GM18858 (cell line): Measurements from ENCODE around the gene TAF5.
A peak's percentile ranks its signal among the peaks of the same experiment; 100 is the strongest.
"Not testable (repeated sequence)": the region's sequence is repeated elsewhere in the genome, so short reads cannot be mapped to it uniquely, and the experiment has no call there.

Experiments used
- ATAC-seq: cut with Tn5 transposase; IDR thresholded peaks from one replicate; pipeline ENCODE4 v1.9.1; 2021; ENCODE audit not compliant: unreplicated experiment

The TAF5 gene

GRCh38 chr10:103367782-103368518 is at the start of gene TAF5:
Gene TAF5 (plus strand): TSS chr10:103367976. CDS start chr10:103367990, 14 bp downstream.
- ATAC-seq: peak; percentile 33

GRCh38 chr10:103327906-103328305 is 39.9 kb upstream of the TAF5 start:
- no peak for ATAC-seq

DNA sequence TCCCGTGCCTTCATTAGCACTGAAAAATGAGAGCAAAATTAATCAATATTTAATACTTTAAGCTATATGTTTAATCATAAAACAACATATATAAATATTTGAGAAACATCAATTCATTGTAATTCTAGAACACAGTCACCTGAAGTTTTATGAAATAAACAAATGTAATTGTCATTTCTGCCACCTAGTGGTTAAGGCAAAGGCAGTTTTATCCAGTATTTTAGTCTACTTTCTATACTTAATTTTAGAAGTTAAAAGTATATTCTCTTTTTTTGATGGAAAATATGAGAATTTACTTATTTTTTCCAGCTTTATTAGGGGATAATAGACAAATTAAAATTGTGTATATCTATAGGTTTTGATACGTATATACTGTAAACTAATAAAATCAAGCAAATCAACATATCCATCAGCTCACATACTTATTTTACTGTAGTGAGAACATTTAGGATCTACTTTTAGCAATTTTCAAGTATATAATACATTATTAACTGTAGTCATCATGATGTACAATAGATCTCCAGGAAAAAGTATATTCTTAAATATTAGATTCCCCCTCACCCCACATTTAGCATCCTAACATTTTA is 33.7 kb upstream of the TAF5 start:
- ATAC-seq: no peak

- ATAC-seq: no peak
Measured at GRCh38 chr10:103334567-103334966, 33.2 kb upstream of the TAF5 start.

GRCh38 chr10:103336370-103336769 is 31.4 kb upstream of the TAF5 start:
- no peak for ATAC-seq

DNA sequence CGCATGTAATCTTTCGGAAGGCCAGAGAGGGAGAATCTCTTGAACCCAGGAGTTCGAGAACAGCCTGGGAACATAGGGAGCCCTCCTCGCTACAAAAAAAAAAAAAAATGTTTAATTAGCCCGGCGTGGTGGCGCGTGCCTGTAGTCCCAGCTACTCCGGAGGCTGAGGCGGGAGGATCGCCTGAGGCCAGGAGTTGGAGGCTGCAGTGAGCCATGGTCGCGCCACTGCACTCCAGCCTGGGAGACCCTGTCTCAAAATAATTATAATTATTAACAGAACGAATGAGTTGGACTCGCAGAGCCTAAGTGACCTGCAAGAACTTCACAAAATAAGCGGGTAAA is 17.6 kb upstream of the TAF5 start:
- ATAC-seq: no peak

DNA sequence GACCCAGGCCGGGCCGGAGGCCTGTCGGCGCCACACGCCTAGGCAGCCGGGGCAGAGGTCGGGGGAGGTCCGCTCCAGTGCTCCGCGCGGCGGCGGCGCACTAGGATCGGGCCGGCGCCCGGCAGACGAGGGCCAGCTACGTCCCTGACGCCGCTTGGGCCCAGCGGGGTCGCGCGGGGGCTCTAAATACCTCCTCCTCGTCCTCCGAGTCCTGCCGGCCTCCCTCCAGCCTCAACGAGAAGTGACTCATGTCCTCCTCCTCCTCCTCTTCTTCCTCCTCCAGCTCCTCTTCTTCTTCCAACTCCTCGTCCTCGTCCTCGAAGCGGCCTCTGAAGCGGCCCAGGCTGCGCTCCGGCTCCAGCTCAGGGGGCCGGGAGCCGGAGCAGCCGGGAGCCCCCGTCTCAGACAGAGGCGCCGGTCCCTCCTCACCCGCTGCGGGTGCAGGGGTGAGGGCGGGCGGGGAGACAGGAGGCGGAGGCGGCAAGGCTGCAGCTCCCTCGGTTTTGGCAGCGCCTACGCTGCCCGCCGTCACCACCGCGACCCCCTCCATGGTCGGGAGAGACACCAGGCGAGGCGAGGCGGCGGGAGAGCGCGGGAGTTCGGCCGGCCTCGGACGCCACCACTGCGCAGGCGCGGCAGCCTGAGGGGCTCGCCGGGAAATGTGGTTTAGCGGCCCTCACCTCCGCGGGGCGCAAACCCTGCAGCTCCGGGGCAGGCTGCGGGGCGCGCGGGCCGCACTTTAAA is 17.1 kb upstream of the TAF5 start, which contains the start of gene PCGF6:
PCGF6 (minus strand) TSS at position 624 of the 744 bp plus-strand sequence; CDS start at position 550, 74 bp downstream.
- ATAC-seq: peak; percentile 74

DNA sequence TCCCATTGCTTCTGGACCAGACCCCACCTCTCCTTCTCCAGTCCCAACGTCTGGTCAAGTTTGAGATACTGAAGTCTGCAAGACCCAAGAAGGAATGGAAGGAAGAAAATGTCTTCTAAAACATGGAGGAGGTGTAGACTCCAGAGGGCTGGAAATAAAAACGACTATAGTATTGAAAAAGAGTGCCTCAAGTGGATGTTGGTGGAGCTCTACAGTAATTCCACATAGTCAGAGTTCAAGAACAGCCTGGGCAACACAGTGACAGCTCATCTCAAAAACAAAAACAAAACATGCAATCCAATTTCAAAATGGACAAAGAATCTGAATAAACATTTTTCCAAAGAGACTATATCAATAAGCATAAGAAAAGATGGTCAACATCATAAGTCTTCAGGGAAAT is 14.5 kb upstream of the TAF5 start:
- no peak for ATAC-seq

DNA sequence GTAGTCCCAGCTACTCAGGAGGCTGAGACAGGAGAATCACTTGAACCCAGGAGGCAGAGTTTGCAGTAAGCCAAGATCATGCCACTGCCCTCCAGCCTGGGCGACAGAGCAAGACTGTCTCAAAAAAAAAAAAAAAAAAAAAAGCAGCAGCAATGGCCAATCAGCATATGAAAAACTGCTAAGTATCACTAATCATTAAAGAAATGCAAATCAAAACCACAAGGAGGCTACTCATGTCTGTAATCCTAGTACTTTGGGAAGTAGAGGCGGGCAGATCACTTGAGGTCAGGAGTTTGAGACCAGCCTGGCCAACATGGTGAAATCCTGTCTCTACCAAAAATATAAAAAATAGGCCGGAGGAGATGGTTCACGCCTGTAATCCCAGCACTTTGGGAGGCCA is 13.2 kb upstream of the TAF5 start:
- ATAC-seq: not testable (repeated sequence)

- no peak for ATAC-seq
Measured at GRCh38 chr10:103355906-103356599, 11.7 kb upstream of the TAF5 start.

- not testable (repeated sequence) for ATAC-seq
Measured at GRCh38 chr10:103359493-103359892, 8.3 kb upstream of the TAF5 start.

DNA sequence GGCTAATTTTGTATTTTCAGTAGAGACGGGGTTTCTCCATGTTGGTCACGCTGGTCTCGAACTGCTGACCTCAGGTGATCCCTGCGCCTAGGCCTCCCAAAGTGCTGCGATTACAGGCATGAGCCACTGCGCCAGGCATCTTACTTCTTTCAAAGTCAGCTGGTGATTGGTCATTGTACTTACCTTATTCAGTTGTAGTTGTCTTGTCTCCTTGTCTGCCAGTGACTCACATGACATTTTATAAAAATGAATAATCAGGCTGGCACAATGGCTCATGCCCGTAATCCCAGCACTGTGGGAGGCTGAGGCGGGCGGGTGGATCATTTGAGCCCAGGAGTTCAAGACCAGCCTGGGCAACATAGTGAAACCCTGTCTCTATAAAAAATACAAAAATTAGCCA is 7.0 kb upstream of the TAF5 start:
- ATAC-seq: not testable (repeated sequence)

GRCh38 chr10:103367379-103367781 is 396 bp upstream of the TAF5 start:
- ATAC-seq: no peak

DNA sequence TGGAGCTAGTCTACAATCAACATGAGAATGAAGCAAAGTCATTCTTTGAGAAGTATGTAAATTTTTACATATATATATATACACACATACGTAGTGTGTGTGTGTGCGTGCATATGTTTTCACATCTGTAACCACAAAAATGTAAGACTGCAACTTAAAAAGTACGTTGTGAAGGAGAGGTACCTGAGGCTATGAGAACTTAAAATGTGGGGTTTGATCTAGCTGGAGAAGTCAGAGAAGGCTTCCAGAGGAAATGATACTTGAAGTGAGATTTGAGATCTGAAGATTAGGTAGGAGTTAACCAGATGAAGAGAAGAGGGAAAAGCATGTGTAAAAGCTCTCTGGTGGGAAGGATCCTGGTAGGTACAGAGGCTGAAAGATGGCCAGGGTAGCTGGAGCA is 5.8 kb downstream of the TAF5 start:
- ATAC-seq: no peak

DNA sequence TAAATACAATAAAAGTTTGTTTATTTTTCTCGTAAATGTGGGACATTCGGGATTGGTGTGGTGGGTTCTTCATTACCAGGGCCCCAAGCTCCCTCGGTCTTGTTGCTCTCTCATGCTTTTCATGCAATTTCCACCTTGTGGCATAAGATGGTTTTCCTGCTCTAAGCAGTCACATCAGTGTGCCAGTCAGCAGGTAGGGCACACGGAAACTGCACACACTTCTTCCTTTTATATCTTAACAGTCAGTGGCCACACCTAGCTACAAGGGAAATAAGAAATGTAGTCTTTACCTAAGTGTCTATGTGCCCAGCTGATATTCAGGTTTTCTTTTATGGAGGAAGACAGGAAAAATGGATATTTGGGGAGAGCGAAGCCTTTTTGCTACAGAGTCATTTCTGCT is 6.5 kb downstream of the TAF5 start:
- no peak for ATAC-seq

DNA sequence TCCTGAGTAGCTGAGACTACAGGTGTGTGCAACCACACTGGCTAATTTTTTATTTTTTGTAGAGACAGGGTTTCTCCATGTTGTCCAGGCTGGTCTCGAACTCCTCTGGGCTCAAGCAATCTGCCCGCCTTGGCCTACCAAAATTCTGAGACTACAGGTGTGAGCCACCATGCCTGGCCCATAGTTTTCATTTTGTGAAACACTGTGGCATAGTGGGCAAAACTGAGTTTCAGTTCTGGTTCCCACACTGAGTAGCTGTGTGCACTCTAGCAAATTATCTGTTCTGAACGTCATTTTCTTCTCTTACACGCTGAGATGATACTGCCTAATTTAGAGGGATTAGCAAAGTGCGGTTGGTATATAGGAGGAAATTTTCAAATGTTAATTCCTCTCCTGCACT is 15.0 kb downstream of the TAF5 start:
- ATAC-seq: no peak

GRCh38 chr10:103394180-103394579 is 26.4 kb downstream of the TAF5 start:
- no peak for ATAC-seq

GRCh38 chr10:103395754-103396066 is 27.9 kb downstream of the TAF5 start:
- no peak for ATAC-seq

GRCh38 chr10:103396067-103396788 is 28.5 kb downstream of the TAF5 start, which contains the start of the genes ATP5MK and PDCD11:
Gene ATP5MK (minus strand): TSS chr10:103396475. CDS start chr10:103392457, 4,018 bp downstream.
Gene PDCD11 (plus strand): TSS chr10:103396626. CDS start chr10:103398427, 1,801 bp downstream.
- ATAC-seq: peak; percentile 94

DNA sequence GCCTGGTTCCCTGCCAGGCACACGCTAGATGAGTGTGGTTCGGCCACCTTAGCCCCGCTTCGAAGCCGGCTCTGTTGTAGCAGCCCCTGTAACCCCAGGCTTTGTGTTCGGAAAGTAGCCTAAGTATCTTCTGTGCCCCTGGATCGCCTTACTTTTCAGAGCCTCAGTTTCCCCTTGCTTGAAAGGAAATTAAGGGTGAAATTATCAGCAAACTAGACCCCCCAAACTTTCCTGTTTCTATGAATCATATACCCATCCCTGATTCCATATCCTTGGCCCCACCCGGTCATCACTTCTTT is 29.0 kb downstream of the TAF5 start:
- no peak for ATAC-seq
